ENCODE measurements around the gene C14orf93.

C14orf93 gene

GRCh38 chr14:22995889-22996625, 13.9 kb downstream of the C14orf93 start:
- DNase-seq = no peak

GRCh38 chr14:22994762-22995275, 15.1 kb downstream of the C14orf93 start:
- peak; percentile 64 for DNase-seq

- DNase-seq = no peak
Observed at GRCh38 chr14:22993517-22993916, 16.4 kb downstream of the C14orf93 start.

GRCh38 chr14:22991852-22992251, 18.1 kb downstream of the C14orf93 start:
- no peak for DNase-seq

- no peak for DNase-seq
Observed at GRCh38 chr14:22987291-22987690, 22.7 kb downstream of the C14orf93 start.

GRCh38 chr14:22986508-22987054, 23.4 kb downstream of the C14orf93 start:
- DNase-seq = no peak

- no peak for DNase-seq
Observed at GRCh38 chr14:22985894-22986507, 23.9 kb downstream of the C14orf93 start.

GRCh38 chr14:22984959-22985658, 24.8 kb downstream of the C14orf93 start:
- no peak for DNase-seq

- DNase-seq = peak; percentile 97
Observed at GRCh38 chr14:22982477-22983245, 27.3 kb downstream of the C14orf93 start, which contains the start of gene AJUBA. AJUBA (minus strand) TSS chr14:22982551; CDS start chr14:22982266, 285 bp downstream.

- peak; percentile 84 for DNase-seq
Observed at GRCh38 chr14:22981876-22982476, 28.0 kb downstream of the C14orf93 start.

GRCh38 chr14:22981090-22981875, 28.7 kb downstream of the C14orf93 start:
- DNase-seq = peak; percentile 79

GRCh38 chr14:22980672-22981089, 29.3 kb downstream of the C14orf93 start:
- DNase-seq = no peak

GRCh38 chr14:22979748-22980392, 30.1 kb downstream of the C14orf93 start:
- DNase-seq = no peak

- peak; percentile 22 for DNase-seq
Observed at GRCh38 chr14:22978981-22979671, 30.8 kb downstream of the C14orf93 start.

- no peak for DNase-seq
Observed at GRCh38 chr14:22978487-22978837, 31.5 kb downstream of the C14orf93 start.

GRCh38 chr14:22977684-22978486, 32.1 kb downstream of the C14orf93 start:
- DNase-seq = peak; percentile 37

- peak; percentile 62 for DNase-seq
Observed at GRCh38 chr14:22977434-22977683, 32.6 kb downstream of the C14orf93 start.

- peak; percentile 40 for DNase-seq
Observed at GRCh38 chr14:22976620-22977433, 33.1 kb downstream of the C14orf93 start.

All from right kidney (tissue), 1 donor.